HG03460 (cell line): ENCODE results near the gene NDUFS1.
A peak's percentile ranks its signal among the peaks of the same experiment; 100 is the strongest.
"Not testable (repeated sequence)": the region's sequence is repeated elsewhere in the genome, so short reads cannot be mapped to it uniquely, and the experiment has no call there.

Experiments used
- ATAC-seq: cut with Tn5 transposase; IDR thresholded peaks from one replicate; pipeline ENCODE4 v1.9.1; 2021; ENCODE audit not compliant: unreplicated experiment

The NDUFS1 gene

GRCh38 chr2:206105541-206105940 lies 53.7 kb downstream of the NDUFS1 start:
- ATAC-seq, result no peak

GRCh38 chr2:206105038-206105437 lies 54.2 kb downstream of the NDUFS1 start:
- no peak for ATAC-seq

- not testable (repeated sequence) for ATAC-seq
Measured at GRCh38 chr2:206098872-206099271, 60.4 kb downstream of the NDUFS1 start.

GRCh38 chr2:206098471-206098870 lies 60.8 kb downstream of the NDUFS1 start:
- ATAC-seq, result no peak

- no peak for ATAC-seq
Measured at GRCh38 chr2:206096876-206097275, 62.4 kb downstream of the NDUFS1 start.

GRCh38 chr2:206095536-206096332 lies 63.5 kb downstream of the NDUFS1 start:
- no peak for ATAC-seq

- ATAC-seq, result no peak
Measured at GRCh38 chr2:206092297-206092696, 66.9 kb downstream of the NDUFS1 start.

GRCh38 chr2:206088248-206088647 lies 71.0 kb downstream of the NDUFS1 start:
- ATAC-seq, result no peak

GRCh38 chr2:206086716-206087350 lies 72.4 kb downstream of the NDUFS1 start:
- ATAC-seq, result no peak

GRCh38 chr2:206085742-206086445 lies 73.3 kb downstream of the NDUFS1 start, which contains the start of gene INO80D:
Gene INO80D, minus strand, starts transcription at chr2:206086174. Its CDS starts 23,158 bp downstream, at chr2:206063016.
- peak; percentile 83 for ATAC-seq

GRCh38 chr2:206084870-206085741 lies 74.1 kb downstream of the NDUFS1 start:
- peak; percentile 28 for ATAC-seq

GRCh38 chr2:206084439-206084869 lies 74.8 kb downstream of the NDUFS1 start:
- no peak for ATAC-seq

GRCh38 chr2:206083602-206084438 lies 75.4 kb downstream of the NDUFS1 start:
- no peak for ATAC-seq

- no peak for ATAC-seq
Measured at GRCh38 chr2:206082298-206082843, 76.9 kb downstream of the NDUFS1 start.

- no peak for ATAC-seq
Measured at GRCh38 chr2:206080927-206081326, 78.3 kb downstream of the NDUFS1 start.

GRCh38 chr2:206079699-206080465 lies 79.4 kb downstream of the NDUFS1 start:
- ATAC-seq, result no peak

GRCh38 chr2:206077879-206078278 lies 81.4 kb downstream of the NDUFS1 start:
- not testable (repeated sequence) for ATAC-seq

GRCh38 chr2:206075113-206075512 lies 84.1 kb downstream of the NDUFS1 start:
- no peak for ATAC-seq

- no peak for ATAC-seq
Measured at GRCh38 chr2:206071807-206072206, 87.4 kb downstream of the NDUFS1 start.
